ENCODE results near the gene GNB5.

GNB5 gene

GRCh38 chr15:52144656-52145178 is 46.5 kb downstream of the GNB5 start:
- no peak for DNase-seq (ENCODE audit: low read depth, low spot score)

GRCh38 chr15:52143873-52144272 is 47.3 kb downstream of the GNB5 start:
- peak; percentile 76 for DNase-seq (ENCODE audit: low read depth, low spot score)

GRCh38 chr15:52140646-52141045 is 50.5 kb downstream of the GNB5 start:
- no peak for DNase-seq (ENCODE audit: low read depth, low spot score)

GRCh38 chr15:52139599-52140462 is 51.4 kb downstream of the GNB5 start:
- DNase-seq (ENCODE audit: low read depth, low spot score) = peak; percentile 94

- DNase-seq (ENCODE audit: low read depth, low spot score) = no peak
Observed at GRCh38 chr15:52137432-52138357, 53.5 kb downstream of the GNB5 start.

- no peak for DNase-seq (ENCODE audit: low read depth, low spot score)
Observed at GRCh38 chr15:52136442-52136980, 54.7 kb downstream of the GNB5 start.

- DNase-seq (ENCODE audit: low read depth, low spot score) = no peak
Observed at GRCh38 chr15:52134502-52135144, 56.6 kb downstream of the GNB5 start.

- DNase-seq (ENCODE audit: low read depth, low spot score) = no peak
Observed at GRCh38 chr15:52133510-52134220, 57.5 kb downstream of the GNB5 start.

GRCh38 chr15:52132066-52132465 is 59.1 kb downstream of the GNB5 start:
- no peak for DNase-seq (ENCODE audit: low read depth, low spot score)

GRCh38 chr15:52128568-52128967 is 62.6 kb downstream of the GNB5 start:
- no peak for DNase-seq (ENCODE audit: low read depth, low spot score)

GRCh38 chr15:52124270-52124880 is 66.8 kb downstream of the GNB5 start:
- no peak for DNase-seq (ENCODE audit: low read depth, low spot score)

- DNase-seq (ENCODE audit: low read depth, low spot score) = no peak
Observed at GRCh38 chr15:52121896-52122295, 69.3 kb downstream of the GNB5 start.

GRCh38 chr15:52121006-52121405 is 70.2 kb downstream of the GNB5 start:
- DNase-seq (ENCODE audit: low read depth, low spot score) = no peak

- DNase-seq (ENCODE audit: low read depth, low spot score) = no peak
Observed at GRCh38 chr15:52120488-52120887, 70.7 kb downstream of the GNB5 start.

- DNase-seq (ENCODE audit: low read depth, low spot score) = no peak
Observed at GRCh38 chr15:52118969-52119749, 72.0 kb downstream of the GNB5 start.

- DNase-seq (ENCODE audit: low read depth, low spot score) = no peak
Observed at GRCh38 chr15:52117549-52117948, 73.6 kb downstream of the GNB5 start.

- no peak for DNase-seq (ENCODE audit: low read depth, low spot score)
Observed at GRCh38 chr15:52115598-52116427, 75.4 kb downstream of the GNB5 start.

- no peak for DNase-seq (ENCODE audit: low read depth, low spot score)
Observed at GRCh38 chr15:52114261-52115055, 76.7 kb downstream of the GNB5 start.

Measured in ELF-1 (cell line).